ENCODE data around the gene CADM2. TPM values are rescaled to one million over a fixed set of nuclear protein-coding genes. Genes with fewer than 3 reads are reported as not detected.

CADM2 gene
- total RNA-seq, 4 donors from 2014 or later = 0.13 to 4.3 (median 4.1) TPM

- TF ChIP-seq, protein P1, sequence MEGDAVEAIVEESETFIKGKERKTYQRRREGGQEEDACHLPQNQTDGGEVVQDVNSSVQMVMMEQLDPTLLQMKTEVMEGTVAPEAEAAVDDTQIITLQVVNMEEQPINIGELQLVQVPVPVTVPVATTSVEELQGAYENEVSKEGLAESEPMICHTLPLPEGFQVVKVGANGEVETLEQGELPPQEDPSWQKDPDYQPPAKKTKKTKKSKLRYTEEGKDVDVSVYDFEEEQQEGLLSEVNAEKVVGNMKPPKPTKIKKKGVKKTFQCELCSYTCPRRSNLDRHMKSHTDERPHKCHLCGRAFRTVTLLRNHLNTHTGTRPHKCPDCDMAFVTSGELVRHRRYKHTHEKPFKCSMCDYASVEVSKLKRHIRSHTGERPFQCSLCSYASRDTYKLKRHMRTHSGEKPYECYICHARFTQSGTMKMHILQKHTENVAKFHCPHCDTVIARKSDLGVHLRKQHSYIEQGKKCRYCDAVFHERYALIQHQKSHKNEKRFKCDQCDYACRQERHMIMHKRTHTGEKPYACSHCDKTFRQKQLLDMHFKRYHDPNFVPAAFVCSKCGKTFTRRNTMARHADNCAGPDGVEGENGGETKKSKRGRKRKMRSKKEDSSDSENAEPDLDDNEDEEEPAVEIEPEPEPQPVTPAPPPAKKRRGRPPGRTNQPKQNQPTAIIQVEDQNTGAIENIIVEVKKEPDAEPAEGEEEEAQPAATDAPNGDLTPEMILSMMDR (IDR thresholded peaks at IDR 0.05) = no peak
- TF ChIP-seq POLR2A (IDR thresholded peaks at IDR 0.05) = no peak
- Histone ChIP-seq H3K4me1 (no peaks in the 10 kb centered on the region), H3K27ac (no peak overlapping the region), H3K9me3 (no peaks in the 10 kb centered on the region), H3K4me3 (replicated peaks in 1 of 3) (no peak overlapping the region), H3K36me3 (no peaks in the 10 kb centered on the region), H3K27me3 (no peaks in the 10 kb centered on the region)
- WGBS, 2 donors = 71 to 82% methylated on average over 5 of the region's 5 CpGs
- intact Hi-C loops (cut with DNase I) = no loop called here
- no peak for DNase-seq
Observed at GRCh38 chr3:85159376-85159775, 200.6 kb downstream of the CADM2 start.

GRCh38 chr3:85161544-85161943 is 202.8 kb downstream of the CADM2 start:
- no peaks in the 10 kb centered on the region for H3K27me3 ChIP-seq
- intact Hi-C loops (cut with DNase I) = no loop called here

GRCh38 chr3:85162905-85163304 is 204.1 kb downstream of the CADM2 start:
- H3K27ac ChIP-seq = no peak overlapping the region

More at GRCh38 chr3:85161544-85161943, 202.8 kb downstream of the CADM2 start:
- no peaks in the 10 kb centered on the region for H3K9me3 ChIP-seq
- WGBS, 2 donors = 88 to 94% methylated on average over 7 of the region's 7 CpGs
- no peak overlapping the region for H3K4me3 ChIP-seq (replicated peaks in 1 of 3)
- H3K27ac ChIP-seq = no peak overlapping the region
- DNase-seq = no peak
- H3K36me3 ChIP-seq = no peaks in the 10 kb centered on the region
- no peaks in the 10 kb centered on the region for H3K4me1 ChIP-seq
- TF ChIP-seq, protein P1 (IDR thresholded peaks at IDR 0.05) = no peak
- TF ChIP-seq POLR2A (IDR thresholded peaks at IDR 0.05) = no peak

GRCh38 chr3:85164436-85164835 is 205.6 kb downstream of the CADM2 start:
- no peak for DNase-seq
- Histone ChIP-seq H3K9me3 (no peaks in the 10 kb centered on the region), H3K27ac (no peak overlapping the region), H3K4me3 (replicated peaks in 1 of 3) (no peak overlapping the region), H3K4me1 (no peaks in the 10 kb centered on the region), H3K36me3 (no peaks in the 10 kb centered on the region), H3K27me3 (no peaks in the 10 kb centered on the region)
- 26 to 34% methylated on average over 1 of the region's 1 CpG for WGBS, 2 donors
- intact Hi-C loops (cut with DNase I) = no loop called here
- no peak for TF ChIP-seq POLR2A (IDR thresholded peaks at IDR 0.05)
- TF ChIP-seq, protein P1 (IDR thresholded peaks at IDR 0.05) = no peak

More at GRCh38 chr3:85162905-85163304, 204.1 kb downstream of the CADM2 start:
- Histone ChIP-seq H3K4me1 (no peaks in the 10 kb centered on the region), H3K9me3 (no peaks in the 10 kb centered on the region), H3K4me3 (replicated peaks in 1 of 3) (no peak overlapping the region), H3K27me3 (no peaks in the 10 kb centered on the region), H3K36me3 (no peaks in the 10 kb centered on the region)
- 93 to 96% methylated on average over 1 of the region's 1 CpG for WGBS, 2 donors
- no peak for DNase-seq
- intact Hi-C loops (cut with DNase I) = no loop called here
- no peak for TF ChIP-seq POLR2A (IDR thresholded peaks at IDR 0.05)
- TF ChIP-seq, protein P1 (IDR thresholded peaks at IDR 0.05) = no peak

DNA sequence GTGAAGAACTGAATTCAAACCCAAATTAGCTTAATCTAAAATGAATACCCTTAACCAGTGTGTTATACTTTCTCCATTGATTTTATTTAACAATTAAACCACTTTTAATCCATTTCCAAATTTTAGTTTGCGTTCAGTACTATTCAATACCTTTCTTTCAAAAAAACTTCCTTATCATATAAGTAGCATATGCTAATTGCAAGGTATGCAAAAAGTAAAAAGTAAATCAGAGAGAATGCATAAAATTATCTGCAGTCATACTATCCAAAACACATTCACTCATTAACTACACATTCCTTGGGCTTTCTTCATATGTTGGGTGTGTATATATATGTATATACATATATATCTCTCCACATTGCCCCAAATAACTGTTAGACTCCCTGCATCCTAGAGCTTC is 208.8 kb downstream of the CADM2 start:
- DNase-seq = no peak
- no peaks in the 10 kb centered on the region for H3K27me3 ChIP-seq
- no peaks in the 10 kb centered on the region for H3K4me1 ChIP-seq
- H3K36me3 ChIP-seq = no peaks in the 10 kb centered on the region
- TF ChIP-seq POLR2A (IDR thresholded peaks at IDR 0.05) = no peak
- TF ChIP-seq, protein P1 (IDR thresholded peaks at IDR 0.05) = no peak
- 95 to 99% methylated on average over 1 of the region's 1 CpG for WGBS, 2 donors
- H3K27ac ChIP-seq = no peak overlapping the region
- no peak overlapping the region for H3K4me3 ChIP-seq (replicated peaks in 1 of 3)
- intact Hi-C loops (cut with DNase I) = no loop called here
- H3K9me3 ChIP-seq = no peaks in the 10 kb centered on the region

Measured in thyroid gland (tissue), 4 donors.